Activated CD4-positive, alpha-beta T cell treated with anti-CD3 and anti-CD28 coated beads, Interleukin-2, amount 10 ng/mL, durations not matched to agents 7 days and 5 days (primary cell): ENCODE data around the gene RAB3B. TPM values are rescaled to one million over a fixed set of nuclear protein-coding genes. Genes with fewer than 3 reads are reported as not detected.
A peak's percentile ranks its signal among the peaks of the same experiment; 100 is the strongest.
"Not testable (repeated sequence)": the region's sequence is repeated elsewhere in the genome, so short reads cannot be mapped to it uniquely, and the experiment has no call there.

Source experiments
- CTCF ChIA-PET: fragments of 350-600 bp; sonication (Branson Sonifier 250); formaldehyde crosslinking; loops from one replicate; lab custom pipeline; 2021; ENCODE audit warnings: antibody characterized with exemption; lab: Charles Lee
- POLR2A ChIA-PET: fragments of 350-600 bp; sonication (Branson Sonifier 250); formaldehyde crosslinking; loops from one replicate; lab custom pipeline; 2021; ENCODE audit warnings: antibody characterized with exemption; lab: Charles Lee
- DNase-seq: peaks from one replicate; pipeline ENCODE4 v3.0.0-alpha.2; 2020
- H3K27ac Mint-ChIP-seq: one replicate; pipeline ENCODE4 v1.8.0; 2021; ENCODE audit warnings: mild to moderate bottlenecking, moderate library complexity, mixed read lengths
- H3K27me3 Mint-ChIP-seq: one replicate; pipeline ENCODE4 v1.8.0; 2021; ENCODE audit warnings: mixed read lengths
- H3K36me3 Mint-ChIP-seq: one replicate; pipeline ENCODE4 v1.8.0; 2021; ENCODE audit warnings: low read depth, mixed read lengths
- H3K4me1 Mint-ChIP-seq: one replicate; pipeline ENCODE4 v1.8.0; 2021; ENCODE audit warnings: mixed read lengths
- H3K4me3 Mint-ChIP-seq: one replicate; pipeline ENCODE4 v1.8.0; 2021; ENCODE audit warnings: mild to moderate bottlenecking, moderate library complexity, mixed read lengths
- H3K9me3 Mint-ChIP-seq: one replicate; pipeline ENCODE4 v1.8.0; 2021; ENCODE audit warnings: mixed read lengths
- total RNA-seq, 2 experiments: library from RNA; stranded (reverse); gene quantifications; one replicate each; pipeline ENCODE4 v1.2.3, GENCODE V29; 2021

Gene RAB3B, protein sequence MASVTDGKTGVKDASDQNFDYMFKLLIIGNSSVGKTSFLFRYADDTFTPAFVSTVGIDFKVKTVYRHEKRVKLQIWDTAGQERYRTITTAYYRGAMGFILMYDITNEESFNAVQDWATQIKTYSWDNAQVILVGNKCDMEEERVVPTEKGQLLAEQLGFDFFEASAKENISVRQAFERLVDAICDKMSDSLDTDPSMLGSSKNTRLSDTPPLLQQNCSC
- under 1 TPM; 0.02 TPM for total RNA-seq

DNA sequence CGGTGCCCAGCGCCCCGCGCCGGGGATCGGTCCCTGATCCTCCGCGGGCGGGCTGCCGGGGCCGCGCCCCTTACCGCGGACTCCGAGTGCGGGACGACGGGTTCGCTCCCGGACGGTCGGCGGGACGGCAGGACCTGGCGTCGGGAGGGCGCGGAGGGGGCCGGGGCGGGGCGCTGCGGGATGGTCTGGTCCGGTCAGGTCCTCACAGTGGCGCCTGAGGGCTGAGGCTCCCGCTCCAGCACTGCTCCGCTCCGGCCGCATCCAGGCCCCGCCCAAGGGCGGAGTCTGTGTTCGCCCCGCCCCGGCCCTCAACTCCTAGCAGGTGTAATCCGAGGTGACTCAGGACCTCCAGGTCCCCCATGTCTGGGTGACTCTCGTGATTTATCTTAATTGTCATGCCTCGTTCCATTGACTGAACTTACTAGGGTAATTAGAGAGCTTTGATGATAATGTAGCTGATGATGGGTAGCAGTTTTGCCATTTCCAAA is at the start of gene RAB3B:
TSS of gene RAB3B (minus strand) at position 223 of the 488 bp plus-strand sequence. CDS start 13,583 bp downstream, outside the sequence.
- peaks cover 7% of the 10 kb centered on the region for H3K4me1 Mint-ChIP-seq
- H3K4me3 Mint-ChIP-seq, result peak within 1 kb of the TSS; percentile 70
- peaks cover 42% of the 10 kb centered on the region for H3K27me3 Mint-ChIP-seq
- ChIA-PET POLR2A (no interaction called here), CTCF (interaction anchor here (0.6 kb wide), 1 partner anchor 253 kb away, joined by 3 read pairs; no protein-coding TSS in a partner anchor)
- H3K36me3 Mint-ChIP-seq, result no peaks in the 10 kb centered on the region
- H3K9me3 Mint-ChIP-seq, result no peaks in the 10 kb centered on the region
- peak; percentile 63 for DNase-seq
- H3K27ac Mint-ChIP-seq, result no peak within 1 kb of the TSS

DNA sequence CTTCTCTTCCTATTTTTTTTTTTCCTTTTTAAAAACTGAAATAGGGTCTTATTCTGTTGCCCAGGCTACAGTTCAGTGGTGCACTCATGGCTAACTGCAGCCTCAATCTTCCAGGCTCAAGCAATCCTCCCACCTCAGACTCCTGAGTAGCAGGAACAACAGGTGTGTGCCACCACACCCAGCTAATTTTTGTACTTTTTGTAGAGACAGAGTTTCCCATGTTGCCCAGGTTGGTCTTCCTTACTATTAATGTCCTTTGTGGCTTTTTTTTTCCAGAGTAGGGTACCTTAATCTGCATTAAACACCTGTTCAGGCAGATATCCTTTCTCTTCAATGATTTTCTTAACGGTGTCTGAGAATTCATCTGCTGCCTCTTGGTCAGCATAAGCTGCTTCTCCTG is 47.4 kb upstream of the RAB3B start:
- H3K36me3 Mint-ChIP-seq, result peaks cover 18% of the 10 kb centered on the region
- H3K27me3 Mint-ChIP-seq, result no peaks in the 10 kb centered on the region
- no peaks in the 10 kb centered on the region for H3K9me3 Mint-ChIP-seq
- H3K27ac Mint-ChIP-seq, result no peak overlapping the region
- no peak overlapping the region for H3K4me3 Mint-ChIP-seq
- ChIA-PET CTCF (interaction anchor here (0.8 kb wide), 1 partner anchor 18 kb away, joined by 3 read pairs; no protein-coding TSS in a partner anchor), POLR2A (no interaction called here)
- H3K4me1 Mint-ChIP-seq, result peaks cover 7% of the 10 kb centered on the region
- no peak for DNase-seq

DNA sequence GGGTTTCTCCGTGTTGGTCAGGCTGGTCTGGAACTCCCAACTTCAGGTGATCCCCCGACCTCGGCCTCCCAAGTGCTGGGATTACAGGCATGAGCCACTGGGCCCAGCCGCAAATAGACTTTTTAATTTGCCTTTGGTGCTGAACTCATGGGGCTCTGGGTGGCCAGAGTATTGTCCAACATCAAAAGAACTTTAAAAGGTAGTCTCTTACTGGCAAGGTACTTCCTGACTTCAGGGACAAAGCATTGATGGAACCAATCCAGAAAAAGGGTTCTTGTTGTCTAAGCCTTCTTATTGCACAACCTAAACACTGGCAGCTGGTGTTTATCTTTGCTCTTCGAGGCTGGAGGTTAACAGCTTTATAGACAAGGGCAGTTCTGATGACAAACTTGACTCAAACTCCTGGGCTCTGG is 46.9 kb upstream of the RAB3B start:
- no peak overlapping the region for H3K4me3 Mint-ChIP-seq
- POLR2A ChIA-PET, result no interaction called here
- CTCF ChIA-PET, result interaction anchor here (1.5 kb wide), 1 partner anchor 18 kb away, joined by 5 read pairs; the partner anchor contains the start of gene TXNDC12
- no peak overlapping the region for H3K27ac Mint-ChIP-seq
- H3K9me3 Mint-ChIP-seq, result no peaks in the 10 kb centered on the region
- peaks cover 7% of the 10 kb centered on the region for H3K4me1 Mint-ChIP-seq
- H3K27me3 Mint-ChIP-seq, result no peaks in the 10 kb centered on the region
- DNase-seq, result no peak
- H3K36me3 Mint-ChIP-seq, result peaks cover 23% of the 10 kb centered on the region

DNA sequence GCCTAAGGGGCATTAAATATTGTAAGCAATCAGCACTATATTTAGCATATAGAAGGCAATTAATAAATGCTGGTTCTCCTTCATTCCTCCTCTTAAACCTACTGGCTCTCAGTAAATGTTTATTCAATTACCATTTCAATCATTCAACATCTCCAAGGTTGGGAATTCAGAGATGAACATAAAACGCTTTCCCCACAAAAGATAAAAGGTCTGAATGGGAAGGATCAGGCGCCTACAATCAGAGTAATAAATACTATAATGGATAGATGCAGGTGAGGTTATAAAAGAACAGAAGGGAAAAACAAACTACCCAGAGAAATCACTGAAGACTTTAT is 43.5 kb upstream of the RAB3B start:
- Mint-ChIP-seq H3K4me3 (peak overlapping the region; percentile 93), H3K27ac (peak overlapping the region; percentile 97), H3K27me3 (no peaks in the 10 kb centered on the region), H3K4me1 (peaks cover 28% of the 10 kb centered on the region), H3K9me3 (no peaks in the 10 kb centered on the region), H3K36me3 (peaks cover 33% of the 10 kb centered on the region)
- no peak for DNase-seq
- ChIA-PET CTCF (no interaction called here), POLR2A (no interaction called here)

DNA sequence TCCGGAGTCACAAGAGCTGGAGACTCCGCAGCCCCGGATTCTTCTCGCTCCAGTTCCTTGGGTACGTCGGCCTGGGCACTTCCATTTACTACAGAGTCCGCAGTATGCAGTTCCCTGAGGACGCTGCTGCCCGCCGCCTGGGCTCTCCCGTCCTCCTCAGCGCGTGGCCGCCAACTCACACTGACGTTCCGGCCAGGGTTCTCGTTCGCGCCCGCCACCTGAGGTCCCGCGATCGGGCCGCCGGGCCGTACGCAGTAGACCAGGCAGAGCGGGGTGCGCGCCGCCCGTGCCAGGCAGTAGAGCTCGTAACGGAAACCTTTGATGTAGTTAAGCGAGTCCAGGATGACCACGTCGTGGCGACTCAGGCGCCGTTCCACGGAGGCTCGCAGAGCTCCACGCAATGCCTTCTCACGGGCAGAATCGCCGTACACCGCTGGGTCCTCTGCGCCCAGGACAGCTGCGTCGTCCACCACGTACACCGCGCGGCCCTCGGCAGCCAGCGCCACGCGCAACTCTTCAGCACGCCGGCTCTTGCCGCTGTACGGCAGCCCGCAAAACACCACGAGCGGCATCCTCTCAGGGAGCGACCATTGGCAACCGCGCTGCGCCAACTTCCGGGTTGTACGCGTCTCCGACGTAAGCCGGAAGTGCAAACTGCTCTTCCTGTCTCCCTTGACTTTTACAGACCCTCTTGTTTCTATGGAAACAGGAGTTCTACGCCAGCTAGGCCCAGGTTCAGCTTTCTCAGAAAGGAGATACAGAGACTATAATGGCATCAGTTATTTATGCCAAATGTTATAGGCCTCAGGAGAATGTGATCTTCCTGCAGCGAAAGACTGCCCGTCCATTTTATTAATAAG is 42.9 kb upstream of the RAB3B start, which contains the start of gene KTI12:
TSS of gene KTI12 (minus strand) at position 621 of the 860 bp plus-strand sequence. CDS start at position 572, 49 bp downstream.
- ChIA-PET CTCF (no interaction called here), POLR2A (no interaction called here)
- H3K27ac Mint-ChIP-seq, result peak within 1 kb of the TSS; percentile 97
- peaks cover 28% of the 10 kb centered on the region for H3K4me1 Mint-ChIP-seq
- no peaks in the 10 kb centered on the region for H3K9me3 Mint-ChIP-seq
- DNase-seq, result peak; percentile 94
- H3K36me3 Mint-ChIP-seq, result peaks cover 33% of the 10 kb centered on the region
- peak within 1 kb of the TSS; percentile 93 for H3K4me3 Mint-ChIP-seq
- no peaks in the 10 kb centered on the region for H3K27me3 Mint-ChIP-seq

DNA sequence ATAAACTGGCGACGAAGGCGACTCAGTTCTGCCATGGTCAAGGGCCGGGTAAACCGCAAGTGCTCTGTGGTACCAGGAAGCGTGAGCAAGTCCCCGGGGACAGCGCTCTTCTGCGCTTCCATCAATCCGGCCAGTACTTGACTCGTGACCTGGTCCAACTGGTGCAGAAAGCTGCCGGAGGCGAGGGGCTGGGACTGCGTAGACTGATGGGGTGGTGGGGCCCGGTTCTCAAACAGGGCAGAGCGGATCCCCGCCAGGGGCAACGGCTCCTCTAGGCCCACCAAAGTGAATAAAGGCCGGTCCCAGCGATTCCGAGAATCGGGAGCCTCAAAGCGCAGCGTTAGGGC is 42.3 kb upstream of the RAB3B start:
- Mint-ChIP-seq H3K9me3 (no peaks in the 10 kb centered on the region), H3K27ac (peak overlapping the region; percentile 97), H3K27me3 (no peaks in the 10 kb centered on the region), H3K36me3 (peaks cover 37% of the 10 kb centered on the region), H3K4me1 (peaks cover 28% of the 10 kb centered on the region), H3K4me3 (peak overlapping the region; percentile 93)
- peak; percentile 13 for DNase-seq
- POLR2A ChIA-PET, result no interaction called here
- CTCF ChIA-PET, result no interaction called here

DNA sequence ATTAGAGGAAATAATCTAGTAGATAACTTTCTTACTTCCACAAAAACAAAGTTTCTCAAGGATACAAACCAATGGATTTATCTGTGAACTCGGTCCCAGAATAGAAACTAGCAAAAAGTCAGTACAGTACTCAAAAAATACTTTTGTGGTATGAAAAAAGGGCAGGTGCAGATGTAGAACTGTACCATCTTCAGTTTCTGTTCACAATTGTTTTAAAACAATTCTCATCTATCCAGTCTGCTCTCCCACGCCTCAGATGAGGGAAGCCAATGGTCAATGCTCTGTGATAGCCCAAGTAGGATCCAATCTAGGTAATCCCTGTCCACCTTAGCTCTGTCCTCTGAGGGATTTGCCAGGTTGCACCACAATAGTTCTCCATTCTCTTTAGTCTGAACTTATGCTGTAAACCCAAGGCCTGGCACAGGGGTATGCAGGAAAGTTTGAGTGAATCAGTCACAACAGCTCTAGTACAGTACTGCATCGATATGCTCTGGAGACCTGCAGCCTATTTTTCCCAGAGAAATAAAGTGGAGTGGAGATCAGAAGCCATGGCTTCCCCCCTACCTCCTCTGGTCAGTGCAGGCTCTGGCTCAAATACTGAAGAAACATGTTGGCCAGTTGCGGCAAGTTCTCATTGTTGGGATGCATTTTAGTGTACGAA is 41.8 kb upstream of the RAB3B start:
- ChIA-PET CTCF (interaction anchor here (0.7 kb wide), 1 partner anchor 10 kb away, joined by 3 read pairs; no protein-coding TSS in a partner anchor), POLR2A (no interaction called here)
- Mint-ChIP-seq H3K4me3 (peak overlapping the region; percentile 93), H3K9me3 (no peaks in the 10 kb centered on the region), H3K4me1 (peaks cover 28% of the 10 kb centered on the region), H3K27ac (peak overlapping the region; percentile 97), H3K27me3 (no peaks in the 10 kb centered on the region), H3K36me3 (peaks cover 39% of the 10 kb centered on the region)
- no peak for DNase-seq

DNA sequence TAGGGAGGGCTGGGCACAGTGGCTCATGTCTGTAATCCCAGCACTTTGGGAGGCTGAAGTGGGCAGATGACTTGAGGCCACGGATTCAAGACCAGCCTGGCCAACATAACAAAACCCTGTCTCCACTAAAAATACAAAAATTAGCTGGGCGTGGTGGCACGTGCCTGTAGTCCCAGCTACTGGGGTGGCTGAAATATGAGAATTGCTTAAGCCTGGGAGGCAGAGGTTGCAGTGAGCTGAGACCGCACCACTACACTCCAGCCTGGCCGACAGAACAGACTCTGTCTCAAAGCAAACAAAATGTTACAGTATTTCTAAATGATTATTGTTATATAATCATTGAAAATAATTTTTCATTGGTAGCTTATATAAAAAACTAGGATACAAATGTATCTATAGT is 38.3 kb upstream of the RAB3B start:
- H3K9me3 Mint-ChIP-seq, H3K27me3 Mint-ChIP-seq, H3K27ac Mint-ChIP-seq, H3K4me3 Mint-ChIP-seq, POLR2A ChIA-PET, DNase-seq: not testable (repeated sequence)
- CTCF ChIA-PET, result interaction anchor here (0.6 to 1.6 kb wide), 2 partner anchors 18 to 1394 kb away, joined by 4 read pairs; no protein-coding TSS in a partner anchor
- H3K36me3 Mint-ChIP-seq, result peaks cover 52% of the 10 kb centered on the region
- H3K4me1 Mint-ChIP-seq, result peaks cover 23% of the 10 kb centered on the region

DNA sequence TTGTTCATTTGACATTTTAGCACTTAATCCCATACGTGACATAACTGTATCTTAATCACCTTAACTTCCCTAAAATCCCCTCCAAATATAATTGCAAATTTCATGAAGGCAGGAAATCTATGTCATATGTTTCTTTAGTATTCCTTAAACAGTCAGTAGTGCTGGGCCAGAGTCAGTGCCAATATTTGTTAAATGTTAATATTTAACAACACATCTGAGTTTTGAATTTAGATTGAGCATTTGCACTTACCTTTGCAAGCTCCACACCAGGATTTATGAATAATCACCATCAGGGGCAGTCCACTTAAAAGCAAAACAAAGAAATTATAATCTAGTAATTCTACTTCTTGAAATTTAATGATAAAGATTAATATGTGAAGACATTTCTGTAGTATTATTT is 37.8 kb upstream of the RAB3B start:
- DNase-seq, result no peak
- no peak overlapping the region for H3K4me3 Mint-ChIP-seq
- peaks cover 21% of the 10 kb centered on the region for H3K4me1 Mint-ChIP-seq
- H3K27me3 Mint-ChIP-seq, result no peaks in the 10 kb centered on the region
- H3K9me3 Mint-ChIP-seq, result no peaks in the 10 kb centered on the region
- ChIA-PET CTCF (no interaction called here), POLR2A (no interaction called here)
- H3K27ac Mint-ChIP-seq, result no peak overlapping the region
- peaks cover 57% of the 10 kb centered on the region for H3K36me3 Mint-ChIP-seq

DNA sequence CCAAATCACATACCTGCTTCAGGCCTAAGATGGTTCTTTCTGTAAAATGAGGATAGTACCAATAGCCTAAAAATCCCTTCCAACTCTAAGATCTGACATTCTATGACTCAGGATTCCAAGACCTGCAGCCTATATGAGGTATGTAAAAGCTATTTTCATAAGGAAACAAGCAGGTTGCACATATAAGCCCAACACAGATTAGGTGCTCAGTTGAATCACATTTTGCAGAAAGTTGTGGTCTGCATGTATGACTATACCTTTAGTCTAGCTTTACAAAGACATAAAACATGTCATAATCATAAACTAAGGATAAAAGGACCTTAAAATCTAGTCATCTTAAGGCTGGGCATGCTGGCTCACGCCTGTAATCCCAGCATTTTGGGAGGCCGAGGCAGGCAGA is 35.8 kb upstream of the RAB3B start:
- POLR2A ChIA-PET, result no interaction called here

DNA sequence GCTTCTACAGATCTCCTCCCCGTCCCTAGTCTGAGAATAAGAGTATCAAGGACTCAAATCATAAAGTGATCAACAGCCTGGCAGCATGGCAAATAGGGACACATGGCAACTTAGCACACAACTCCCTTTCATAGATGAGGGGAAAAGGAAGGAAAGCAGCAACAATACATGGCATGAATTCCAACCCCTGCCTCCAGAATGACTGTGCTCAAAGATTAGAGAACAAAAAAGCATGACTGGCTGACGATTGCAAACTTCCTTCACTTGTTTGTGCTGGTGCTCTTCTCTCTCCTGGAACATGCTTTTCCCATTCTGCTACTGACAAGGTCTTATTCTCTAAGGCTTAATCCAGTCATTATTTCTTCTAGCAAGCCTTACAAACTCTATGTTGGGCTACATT is 31.6 kb upstream of the RAB3B start:
- no peak overlapping the region for H3K4me3 Mint-ChIP-seq
- ChIA-PET CTCF (interaction anchor here (1.1 kb wide), 1 partner anchor 50 kb away, joined by 3 read pairs; no protein-coding TSS in a partner anchor), POLR2A (no interaction called here)
- H3K27me3 Mint-ChIP-seq, result no peaks in the 10 kb centered on the region
- DNase-seq, result no peak
- H3K36me3 Mint-ChIP-seq, result peaks cover 46% of the 10 kb centered on the region
- H3K9me3 Mint-ChIP-seq, result no peaks in the 10 kb centered on the region
- no peak overlapping the region for H3K27ac Mint-ChIP-seq
- H3K4me1 Mint-ChIP-seq, result no peaks in the 10 kb centered on the region

More for the DNA sequence above, 35.8 kb upstream of the RAB3B start:
- H3K9me3 Mint-ChIP-seq, result no peaks in the 10 kb centered on the region
- CTCF ChIA-PET, result interaction anchor here (1.0 kb wide), 1 partner anchor 11 kb away, joined by 4 read pairs; no protein-coding TSS in a partner anchor
- peaks cover 9% of the 10 kb centered on the region for H3K4me1 Mint-ChIP-seq
- peaks cover 48% of the 10 kb centered on the region for H3K36me3 Mint-ChIP-seq
- no peak overlapping the region for H3K27ac Mint-ChIP-seq
- no peak overlapping the region for H3K4me3 Mint-ChIP-seq
- H3K27me3 Mint-ChIP-seq, result no peaks in the 10 kb centered on the region
- no peak for DNase-seq

DNA sequence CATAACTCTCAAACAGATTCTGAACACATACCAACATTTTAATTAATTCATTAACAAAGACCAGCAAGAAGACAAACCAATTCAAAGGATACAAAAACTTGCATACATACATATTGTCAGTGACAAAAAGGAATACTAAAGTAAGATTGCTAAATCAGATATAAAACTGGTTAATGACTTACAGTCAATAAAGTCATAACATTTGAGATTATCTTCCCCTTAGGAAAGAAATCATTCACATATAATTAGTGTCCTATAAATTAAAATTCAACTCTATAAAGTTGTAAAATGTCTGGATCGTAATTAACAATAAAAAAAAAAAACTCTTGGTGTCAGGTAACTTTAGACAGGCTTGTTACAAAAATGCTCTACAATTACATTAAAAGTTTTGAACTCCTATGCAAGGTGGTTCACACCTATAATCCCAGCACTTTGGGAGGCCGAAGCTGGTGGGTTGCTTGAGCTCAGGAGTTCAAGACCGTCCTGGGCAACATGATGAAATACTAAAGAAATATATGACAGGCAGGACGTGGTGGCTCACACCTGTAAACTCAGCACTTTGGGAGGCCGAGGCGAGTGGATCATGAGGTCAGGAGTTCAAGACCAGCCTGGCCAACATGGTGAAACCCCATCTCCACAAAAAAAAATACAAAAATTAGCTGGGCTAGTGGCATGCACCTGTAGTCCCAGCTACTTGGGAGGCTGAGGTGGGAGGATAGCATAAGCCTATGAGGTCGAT is 17.7 kb upstream of the RAB3B start:
- ChIA-PET CTCF (interaction anchor here (1.3 kb wide), 1 partner anchor 9 kb away, joined by 4 read pairs; no protein-coding TSS in a partner anchor), POLR2A (no interaction called here)
- Mint-ChIP-seq H3K36me3 (no peaks in the 10 kb centered on the region), H3K9me3 (no peaks in the 10 kb centered on the region), H3K4me3 (no peak overlapping the region), H3K27me3 (peaks cover 23% of the 10 kb centered on the region), H3K27ac (no peak overlapping the region), H3K4me1 (no peaks in the 10 kb centered on the region)
- DNase-seq, result no peak
